ENCODE results near the gene WDR35. TPM values are rescaled to one million over a fixed set of nuclear protein-coding genes. Genes with fewer than 3 reads are reported as not detected.
A peak's percentile ranks its signal among the peaks of the same experiment; 100 is the strongest.

WDR35 gene
- total RNA-seq, 1 donor from 2014 or later, result 13.5 TPM

GRCh38 chr2:19863303-19864041 lies 126.4 kb downstream of the WDR35 start:
- peaks cover 3% of the 10 kb centered on the region for H3K4me1 Mint-ChIP-seq
- peaks cover 28% of the 10 kb centered on the region for H3K27me3 Mint-ChIP-seq (ENCODE audit: low read depth)
- H3K9me3 Mint-ChIP-seq, result no peaks in the 10 kb centered on the region
- H3K36me3 Mint-ChIP-seq, result no peaks in the 10 kb centered on the region
- DNase-seq (ENCODE audit: low spot score in 2 of 2, unreplicated experiment in 2 of 2), result peak; percentile 54 to 84
- peak; percentile 97 for TF ChIP-seq CTCF (IDR thresholded peaks at IDR 0.05; ENCODE audit: unreplicated experiment)
- H3K27ac Mint-ChIP-seq, result no peak overlapping the region
- peak overlapping the region; percentile 41 for H3K4me3 Mint-ChIP-seq

- Mint-ChIP-seq H3K27ac (no peak overlapping the region), H3K36me3 (no peaks in the 10 kb centered on the region), H3K4me3 (no peak overlapping the region), H3K9me3 (no peaks in the 10 kb centered on the region), H3K27me3 (ENCODE audit: low read depth) (peaks cover 20% of the 10 kb centered on the region), H3K4me1 (peaks cover 8% of the 10 kb centered on the region)
- no peak for DNase-seq (ENCODE audit: low spot score in 2 of 2, unreplicated experiment in 2 of 2)
- no peak for TF ChIP-seq CTCF (IDR thresholded peaks at IDR 0.05; ENCODE audit: unreplicated experiment)
Measured at GRCh38 chr2:19861813-19862212, 128.1 kb downstream of the WDR35 start.

Other genes starting within 250 kb of the WDR35 start
- 16.8 to 20.8 TPM (median 20.6 TPM) in 3 replicates for gene TTC32, start 88.1 kb downstream of the WDR35 start, total RNA-seq
- gene MATN3, start 22.6 kb upstream of the WDR35 start, total RNA-seq, result 1.6 to 2.7 TPM (median 2.1 TPM) in 3 replicates
- 211 to 217 TPM (median 216 TPM) in 3 replicates for gene LAPTM4A, start 61.5 kb upstream of the WDR35 start, total RNA-seq
- gene SDC1, start 235.0 kb upstream of the WDR35 start, total RNA-seq, result 45.5 to 50.7 TPM (median 48.3 TPM) in 3 replicates